NCI-H2171 (cell line): ENCODE measurements around the gene NOTUM.
"Not testable (repeated sequence)": the region's sequence is repeated elsewhere in the genome, so short reads cannot be mapped to it uniquely, and the experiment has no call there.

Experiments
- DNase-seq: peaks from one replicate; lab custom pipeline; 2025; lab: John Stamatoyannopoulos, UW

The NOTUM gene

DNA sequence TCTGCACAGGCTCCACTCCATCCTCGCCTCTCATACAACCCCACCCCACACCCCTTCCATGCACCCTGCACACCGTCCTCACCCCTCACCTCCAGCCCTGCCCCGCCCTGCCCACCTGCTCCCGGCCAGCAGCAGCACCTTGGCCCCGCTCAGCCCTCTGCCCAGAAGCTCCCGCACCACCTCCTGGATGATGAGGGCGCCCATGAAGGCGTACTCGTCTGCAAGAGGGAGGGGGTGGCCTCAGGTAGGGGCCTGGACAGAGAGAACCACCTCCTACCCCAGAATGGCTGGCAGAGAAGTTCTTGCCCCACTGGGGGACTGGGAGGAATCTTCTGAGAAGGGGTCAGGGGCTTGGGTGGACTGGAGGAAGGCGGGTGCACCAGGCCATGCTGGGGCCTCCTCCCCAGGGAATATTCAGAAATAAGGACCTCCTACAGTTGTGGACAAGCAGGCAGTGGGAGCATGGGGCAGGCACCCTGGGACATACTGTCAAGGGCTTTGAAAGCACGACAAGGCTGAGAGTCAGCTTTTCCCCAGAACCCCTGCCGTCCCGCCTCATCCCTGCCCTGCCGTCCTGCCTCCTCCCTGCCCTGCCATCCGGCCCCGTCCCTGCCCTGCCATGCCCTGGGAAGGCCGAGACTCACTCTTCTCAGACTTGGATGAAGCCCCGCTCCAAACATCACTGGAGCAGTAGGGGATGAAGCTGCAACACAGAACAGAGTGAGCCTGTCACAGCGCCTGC is 3.1 kb downstream of the NOTUM start:
- DNase-seq, result no peak

DNA sequence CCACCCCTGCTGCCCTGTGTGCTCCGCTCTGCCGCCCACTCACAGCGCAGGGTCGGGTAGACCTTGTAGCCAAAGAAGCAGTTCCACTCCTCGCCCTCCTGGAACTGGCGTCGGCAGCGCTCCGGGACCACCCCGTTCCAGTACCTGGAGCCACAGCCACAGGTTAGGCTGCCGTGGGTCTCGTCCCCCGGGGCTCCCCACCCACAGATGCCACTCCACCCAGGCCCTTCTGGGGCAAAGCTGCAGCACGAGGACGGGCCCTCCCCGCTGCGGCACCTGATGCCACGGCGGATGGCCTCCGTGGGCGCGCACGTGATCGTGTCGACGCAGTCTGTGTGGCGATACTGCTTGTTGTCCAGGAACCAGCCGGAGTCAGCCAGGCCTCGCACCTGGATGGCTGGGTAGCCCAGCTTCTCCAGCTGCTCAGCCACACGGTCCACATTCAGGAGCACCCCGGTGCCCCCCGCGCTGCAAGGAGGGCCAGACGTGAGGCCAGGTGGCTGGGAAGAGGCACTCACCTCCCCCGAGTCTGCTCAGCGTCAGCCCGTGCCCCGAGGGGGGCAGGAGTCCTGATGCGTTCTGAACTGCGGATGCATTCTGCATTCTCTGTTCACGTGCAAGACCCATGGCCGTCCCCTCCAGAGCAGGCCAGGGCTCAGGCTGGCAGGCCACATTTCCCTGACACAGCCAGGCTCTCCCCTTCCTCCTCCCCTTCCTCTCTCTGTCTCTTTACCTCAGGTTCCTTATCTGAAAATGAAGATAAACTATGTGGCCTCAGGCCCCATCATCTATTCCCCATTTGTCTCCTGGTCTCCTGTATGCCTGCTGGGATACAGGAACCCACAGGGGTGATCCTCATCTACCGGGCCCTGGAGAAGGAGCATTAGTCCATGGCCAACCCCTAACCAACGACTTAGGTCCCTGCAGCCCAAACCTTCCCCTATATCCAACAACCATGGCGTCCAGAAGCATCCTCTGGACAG is 4.1 kb downstream of the NOTUM start:
- DNase-seq, result peak; percentile 52

DNA sequence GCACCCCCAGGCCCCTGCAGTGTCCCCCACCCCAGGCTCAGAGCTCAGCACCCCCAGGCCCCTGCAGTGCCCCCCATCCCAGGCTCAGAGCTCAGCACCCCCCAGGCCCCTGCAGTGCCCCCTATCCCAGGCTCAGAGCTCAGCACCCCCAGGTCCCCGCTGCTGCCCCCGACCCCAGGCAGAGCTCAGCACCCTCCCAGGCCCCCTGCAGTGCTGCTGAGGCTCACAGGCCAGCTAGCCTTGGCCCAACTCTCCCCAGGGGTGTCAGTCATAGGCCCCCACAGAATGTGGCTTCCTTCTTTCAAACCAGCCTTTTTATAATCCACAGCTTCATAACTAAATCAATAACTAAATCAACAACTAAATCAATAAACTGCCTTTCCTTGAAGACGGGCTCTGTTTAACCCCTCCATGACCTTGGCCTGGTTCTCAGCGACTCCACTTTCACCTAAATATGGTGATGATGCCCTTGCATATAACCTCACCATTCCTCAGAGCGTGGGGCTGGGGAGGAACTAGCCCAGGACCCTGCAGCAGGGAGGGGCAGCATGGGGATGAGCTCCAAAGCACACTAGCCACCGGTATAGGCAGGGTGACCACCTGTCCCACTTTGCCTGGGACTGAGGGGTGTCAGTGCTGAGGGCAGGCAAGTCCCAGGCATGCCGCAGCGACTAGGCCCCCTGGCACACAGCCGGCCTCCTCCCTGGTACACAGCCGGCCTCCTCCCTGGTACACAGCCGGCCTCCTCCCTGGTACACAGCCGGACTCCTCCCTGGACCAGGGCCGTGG is 5.0 kb downstream of the NOTUM start:
- no peak for DNase-seq

DNA sequence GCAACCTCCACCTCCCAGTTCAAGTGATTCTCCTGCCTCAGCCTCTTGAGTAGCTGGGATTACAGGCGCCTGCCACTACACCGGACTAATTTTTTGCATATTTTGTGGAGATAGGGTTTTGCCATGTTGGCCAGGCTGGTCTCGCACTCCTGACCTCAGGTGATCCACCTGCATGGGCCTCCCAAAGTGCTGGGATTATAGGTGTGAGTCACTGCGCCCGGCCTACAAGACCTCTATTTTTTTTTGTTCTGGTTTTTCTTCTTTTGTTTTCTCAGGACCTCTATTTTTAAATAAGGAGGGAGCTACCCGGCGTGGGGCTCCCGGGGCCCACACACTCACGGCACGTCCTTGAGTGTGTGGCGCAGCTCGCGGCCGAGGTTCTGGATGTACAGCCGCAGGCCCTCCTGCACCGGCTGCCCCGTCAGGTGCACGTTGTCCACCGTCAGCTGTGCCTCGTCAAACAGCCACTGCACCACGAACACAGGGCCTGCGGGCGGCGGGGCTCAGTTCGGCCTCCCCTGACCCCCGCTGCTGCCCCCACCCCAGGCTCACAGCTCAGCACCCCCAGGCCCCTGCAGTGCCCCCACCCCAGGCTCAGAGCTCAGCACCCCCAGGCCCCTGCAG is 5.8 kb downstream of the NOTUM start:
- DNase-seq, result no peak

DNA sequence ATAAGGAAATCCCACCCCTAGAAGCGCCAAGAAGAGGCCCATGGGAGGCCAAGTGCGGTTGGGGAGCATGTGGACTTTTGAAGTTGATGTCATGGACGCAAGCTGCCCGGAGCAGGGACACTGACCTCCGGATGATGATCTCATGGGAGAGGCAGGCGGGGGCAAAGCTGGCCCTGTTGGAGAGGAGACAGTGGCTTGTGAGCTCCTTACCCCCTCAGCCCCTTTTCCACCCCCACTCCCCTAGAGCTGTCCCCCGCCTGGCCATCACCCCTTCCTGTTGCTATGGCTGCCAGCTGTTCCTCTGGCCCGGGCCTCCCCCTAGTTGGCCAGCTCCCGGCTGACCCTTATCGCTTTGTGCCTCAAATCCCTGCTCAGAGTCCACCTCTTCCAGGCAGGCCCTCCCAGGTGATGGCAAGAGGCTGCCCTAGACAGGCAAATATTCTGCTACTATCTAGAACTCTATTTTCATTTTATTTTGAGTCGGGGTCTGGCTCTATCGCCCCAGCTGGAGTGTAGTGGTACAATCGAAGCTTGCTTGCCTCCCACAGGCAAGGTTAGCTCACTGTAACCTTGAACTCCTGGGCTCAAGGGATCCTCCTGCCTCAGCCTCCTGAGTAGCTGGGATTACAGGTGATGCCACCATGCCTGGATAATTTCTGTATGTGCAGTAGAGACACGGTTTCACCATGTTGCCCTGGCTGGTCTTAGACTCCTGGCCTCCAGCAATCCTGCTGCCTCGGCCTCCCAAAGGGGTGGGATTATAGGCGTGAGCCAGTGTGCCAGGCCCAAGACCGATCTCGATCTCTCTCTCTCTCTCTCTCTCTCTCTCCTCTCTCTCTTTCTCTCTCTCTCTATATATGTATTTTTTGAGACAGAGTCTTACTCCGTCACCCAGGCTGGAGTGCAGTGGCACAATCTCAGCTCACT is 6.6 kb downstream of the NOTUM start:
- DNase-seq, result no peak

DNA sequence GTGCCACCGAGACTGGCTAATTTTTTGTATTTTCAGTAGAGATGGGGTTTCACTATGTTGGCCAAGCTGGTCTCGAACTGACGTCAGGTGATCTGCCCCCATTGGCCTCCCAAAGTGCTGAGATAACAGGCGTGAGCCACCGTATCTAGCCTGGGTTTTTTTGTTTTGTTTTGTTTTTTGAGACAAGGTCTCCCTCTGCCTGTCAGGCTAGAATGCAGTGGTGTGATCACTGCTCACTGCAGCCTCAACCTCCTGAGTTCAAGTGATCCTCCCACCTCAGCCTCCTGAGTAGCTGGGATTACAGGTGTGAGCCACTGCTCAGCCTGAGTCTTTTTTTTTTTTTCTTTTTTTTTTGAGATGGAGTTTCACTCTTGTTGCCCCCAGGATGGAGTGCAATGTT is 7.5 kb downstream of the NOTUM start:
- not testable (repeated sequence) for DNase-seq

DNA sequence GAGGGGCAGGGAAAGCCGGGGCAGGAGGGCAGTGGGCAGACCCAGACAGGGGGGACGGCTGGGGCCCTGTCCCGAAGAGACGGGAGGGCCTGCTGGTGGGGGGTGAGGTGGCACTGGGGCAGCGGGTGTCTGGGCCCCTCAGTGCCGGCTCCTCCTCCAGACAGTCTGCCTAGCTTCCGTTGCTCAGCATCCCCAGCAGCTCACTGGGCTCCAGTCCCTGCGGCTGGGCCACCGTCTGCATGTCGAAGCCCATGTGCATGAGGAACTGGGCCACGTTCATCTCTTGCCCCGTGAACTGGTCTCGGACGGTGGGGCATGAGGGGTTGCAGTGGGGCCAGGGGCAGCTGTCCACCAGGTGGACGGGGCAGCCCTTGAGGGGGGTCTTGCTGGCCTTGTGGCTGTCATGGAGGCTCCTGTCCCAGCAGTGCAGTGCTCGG is 8.2 kb downstream of the NOTUM start:
- DNase-seq, result no peak

DNA sequence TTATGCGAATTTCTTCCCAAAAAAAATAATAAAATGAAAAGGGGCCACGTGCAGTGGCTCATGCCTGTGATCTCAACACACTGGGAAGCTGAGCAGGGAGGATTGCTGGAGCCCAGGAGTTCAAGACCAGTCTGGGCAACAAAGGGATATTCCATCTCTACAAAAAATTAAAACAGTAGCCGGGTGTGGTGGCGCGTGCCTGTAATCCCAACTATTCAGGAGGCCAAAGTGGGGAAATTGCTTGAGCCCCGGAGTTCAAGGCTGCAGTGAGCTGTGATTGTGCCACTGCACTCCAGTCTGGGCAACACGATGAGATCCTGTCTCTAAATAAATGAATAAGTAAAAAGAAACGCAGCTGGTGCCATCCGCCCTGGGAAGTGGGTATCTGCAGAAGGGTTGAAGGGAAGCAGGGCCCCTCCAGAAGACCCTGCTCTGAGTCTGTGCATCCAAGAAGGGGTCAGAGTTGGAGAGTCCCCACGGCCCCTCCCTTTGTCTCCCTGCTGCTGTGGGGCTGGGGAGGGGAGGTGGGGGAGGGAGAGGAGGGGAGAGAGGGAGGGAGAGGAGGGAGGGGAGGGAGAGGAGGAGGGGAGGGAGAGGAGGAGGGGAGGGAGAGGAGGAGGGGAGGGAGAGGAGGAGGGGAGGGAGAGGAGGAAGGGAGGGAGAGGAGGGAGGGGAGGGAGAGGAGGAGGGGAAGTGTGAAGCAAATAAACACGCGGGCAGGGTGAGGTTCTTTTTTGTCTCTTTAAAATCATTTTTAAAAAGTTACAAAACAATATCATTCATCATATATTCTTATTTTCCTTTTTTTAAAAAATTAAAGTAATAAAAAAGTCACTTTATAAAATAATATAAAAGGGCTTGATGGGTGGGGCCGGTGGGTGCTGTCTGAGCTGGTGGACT is 9.0 kb downstream of the NOTUM start:
- DNase-seq, result no peak

DNA sequence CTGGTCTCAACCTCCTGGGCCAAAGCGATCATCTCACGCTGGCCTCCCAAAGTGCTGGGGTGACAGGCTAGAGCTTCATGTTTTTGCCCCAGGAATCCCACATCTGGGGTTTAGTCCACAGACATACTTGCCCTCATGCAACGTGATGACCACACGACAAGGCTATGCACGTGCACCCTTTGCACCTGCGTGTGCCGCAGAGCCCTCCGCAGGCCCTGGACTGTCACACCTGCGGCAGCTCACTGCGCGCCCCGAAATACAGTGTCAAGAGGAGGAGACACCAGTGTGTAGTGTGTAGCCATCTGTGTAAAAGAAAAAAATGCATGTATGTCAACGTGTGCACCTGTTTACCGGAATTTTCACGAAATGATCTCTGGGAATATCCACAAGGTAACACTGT is 10.5 kb downstream of the NOTUM start:
- DNase-seq, result no peak

DNA sequence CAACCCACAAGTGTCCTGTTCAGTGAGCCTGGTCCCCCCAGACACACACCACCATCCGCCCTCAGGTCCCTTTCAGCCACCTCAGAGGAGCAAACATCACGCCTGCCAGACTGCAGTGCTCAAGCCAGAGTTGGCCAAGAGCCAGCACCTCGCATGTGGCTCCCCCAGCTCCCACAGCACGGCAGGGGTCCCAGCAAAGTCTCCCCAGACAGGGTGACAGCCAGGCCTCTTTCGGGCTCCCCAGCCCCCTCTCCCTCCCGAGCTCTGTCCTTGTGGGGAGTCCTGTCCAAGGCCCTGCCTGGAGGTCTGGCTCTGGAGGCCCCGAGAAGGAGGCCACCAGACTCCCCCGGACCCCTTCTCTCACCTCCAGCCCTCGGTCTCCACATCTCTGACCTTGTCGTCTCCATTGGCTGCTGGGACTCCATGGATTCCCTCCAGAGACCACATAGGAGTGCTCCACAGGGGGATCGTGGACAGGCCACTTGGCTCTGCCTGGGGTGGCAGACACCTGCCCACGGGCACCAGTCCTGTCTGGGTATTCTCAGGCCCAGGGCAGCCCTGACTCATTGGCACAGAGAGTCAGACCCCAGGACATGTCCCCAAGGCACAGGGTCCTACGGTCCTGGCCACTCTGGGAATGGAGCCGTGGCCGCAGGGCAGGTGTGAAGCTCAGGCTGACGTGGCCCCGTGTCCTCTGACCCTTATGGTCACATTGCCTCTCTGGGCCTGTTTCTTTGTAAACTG is 12.2 kb downstream of the NOTUM start:
- no peak for DNase-seq

DNA sequence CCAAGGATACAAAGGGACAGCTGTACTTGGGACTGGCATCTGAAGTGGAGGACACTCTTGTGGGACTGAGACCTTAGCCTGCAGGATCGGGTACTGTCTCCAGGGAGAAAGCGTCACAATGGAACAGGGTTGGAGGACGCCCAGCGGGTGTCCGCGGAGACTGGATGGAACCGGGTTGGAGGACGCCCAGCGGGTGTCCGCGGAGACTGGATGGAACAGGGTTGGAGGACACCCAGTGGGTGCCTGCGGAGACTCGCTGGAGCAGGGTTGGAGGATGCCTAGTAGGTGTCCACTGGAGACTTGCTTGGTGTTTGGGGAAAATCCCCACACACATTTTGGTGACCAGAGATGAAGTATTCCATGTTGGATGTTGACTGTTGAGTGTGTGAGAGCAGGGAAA is 13.8 kb downstream of the NOTUM start, which contains the start of gene MYADML2:
MYADML2 (minus strand) TSS at position 45 of the 400 bp plus-strand sequence. CDS start 5,492 bp downstream, outside the sequence.
- DNase-seq, result no peak

DNA sequence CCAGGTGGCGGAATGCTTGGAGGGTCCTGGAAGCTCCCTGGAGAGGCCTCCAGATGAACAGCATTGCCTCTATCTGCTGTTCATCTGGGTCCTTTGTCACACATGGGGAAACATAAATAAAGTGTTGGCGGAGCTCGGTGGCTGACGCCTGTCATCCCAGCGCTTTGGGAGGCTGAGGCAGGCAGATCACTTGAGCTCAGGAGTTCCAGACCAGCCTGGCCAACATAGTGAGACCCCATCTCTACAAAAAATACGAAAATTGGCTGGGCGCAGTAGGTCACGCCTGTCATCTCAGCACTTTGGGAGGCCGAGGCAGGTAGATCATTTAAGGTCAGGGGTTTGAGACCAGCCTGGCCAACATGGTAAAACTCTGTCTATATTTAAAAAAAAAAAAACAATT is 16.1 kb downstream of the NOTUM start:
- no peak for DNase-seq

DNA sequence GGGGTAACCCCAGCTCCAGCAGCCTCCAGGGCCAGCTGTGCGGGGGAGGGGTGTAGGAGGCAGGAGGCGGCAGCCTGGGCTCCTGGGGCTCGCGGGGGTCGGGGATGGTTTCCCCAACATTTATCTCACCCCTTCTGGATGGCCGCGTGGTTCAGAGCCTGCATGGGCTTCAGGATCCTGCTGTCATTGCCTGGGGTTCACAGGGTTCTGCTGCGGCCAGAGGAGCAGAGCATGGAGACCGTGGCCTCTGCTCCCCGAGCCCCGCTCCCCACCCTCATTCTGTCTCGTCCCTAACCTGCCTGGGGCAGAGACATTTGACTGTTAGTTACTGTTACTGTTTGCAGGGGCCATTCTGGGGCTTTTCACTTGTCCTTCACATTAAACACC is 18.8 kb downstream of the NOTUM start:
- no peak for DNase-seq

DNA sequence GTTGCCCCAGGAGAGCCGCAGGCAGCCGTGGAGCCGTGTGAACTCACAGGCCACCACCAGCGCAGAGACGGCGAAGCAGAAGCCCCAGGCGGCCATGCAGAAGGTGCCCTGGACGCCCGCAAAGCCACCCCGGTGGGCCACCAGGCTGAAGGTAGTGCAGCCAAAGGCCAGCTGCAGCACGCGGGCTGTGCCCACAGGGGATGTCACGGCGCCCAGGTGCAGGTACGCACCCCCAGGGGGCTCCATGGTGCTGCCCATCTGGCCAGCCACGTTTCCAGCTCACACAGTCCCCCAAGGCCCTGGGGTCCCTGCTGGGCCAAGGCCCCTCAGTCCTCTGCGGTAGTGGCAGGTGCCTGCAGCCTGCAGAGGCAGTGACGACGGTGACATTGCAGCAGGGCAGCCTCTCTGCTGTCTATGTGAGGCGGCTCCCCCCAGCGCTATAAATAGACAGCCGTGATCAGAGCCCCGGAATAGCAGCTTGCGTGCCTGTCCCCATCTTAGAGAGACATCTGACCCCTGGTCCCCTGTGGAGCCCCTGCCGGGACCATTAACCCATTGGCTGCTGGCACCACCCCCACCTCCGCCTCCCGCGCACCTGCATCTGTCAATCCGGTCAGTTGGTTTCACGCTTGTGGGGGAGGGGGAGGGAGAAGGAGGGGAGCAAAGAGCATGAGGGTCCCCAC is 19.4 kb downstream of the NOTUM start:
- peak; percentile 67 for DNase-seq

DNA sequence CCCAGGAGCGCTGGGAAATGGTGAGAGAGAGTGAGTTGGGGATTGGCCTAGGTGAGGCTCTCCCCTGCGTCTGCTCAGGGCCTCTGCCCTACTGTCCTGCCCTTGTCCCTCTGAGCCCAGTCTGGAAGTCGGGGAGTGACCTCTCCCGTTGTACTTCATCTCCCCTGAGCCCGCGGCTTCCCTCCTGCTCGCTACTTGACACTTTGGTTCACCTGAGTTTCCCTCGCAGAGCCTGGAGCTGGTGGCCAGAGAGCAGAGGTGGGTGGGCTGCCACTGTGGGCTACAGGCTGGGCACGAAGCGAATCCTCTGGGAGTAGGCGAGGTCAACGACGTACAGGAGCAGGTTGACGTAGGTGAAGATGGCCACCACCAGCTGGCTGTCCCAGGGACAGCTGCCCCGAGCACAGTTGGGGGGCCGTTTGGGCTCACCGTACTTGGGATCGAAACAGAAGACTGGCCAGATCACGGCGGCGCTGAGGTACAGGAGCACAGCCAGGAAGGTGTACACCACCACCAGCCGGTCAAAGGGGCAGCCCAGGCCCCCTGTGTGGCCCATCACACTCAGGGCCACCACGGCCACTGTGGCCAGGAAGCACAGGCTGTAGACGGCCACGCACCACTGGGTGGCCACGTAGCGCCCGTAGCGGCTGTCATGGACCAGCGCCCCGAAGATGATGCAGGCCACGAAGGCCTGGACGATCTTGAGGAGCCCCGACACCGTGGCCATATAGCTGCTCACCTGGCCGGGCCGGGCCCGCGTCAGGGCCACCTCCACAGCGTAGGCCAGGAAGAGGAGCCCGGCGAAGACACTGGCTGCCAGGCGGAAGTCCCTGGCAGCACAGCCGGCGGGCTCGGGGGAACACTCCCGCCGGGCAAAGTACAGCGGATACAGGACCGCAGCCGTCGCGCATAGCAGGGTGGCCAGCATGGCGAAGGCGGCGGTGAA is 20.2 kb downstream of the NOTUM start:
- DNase-seq, result no peak

DNA sequence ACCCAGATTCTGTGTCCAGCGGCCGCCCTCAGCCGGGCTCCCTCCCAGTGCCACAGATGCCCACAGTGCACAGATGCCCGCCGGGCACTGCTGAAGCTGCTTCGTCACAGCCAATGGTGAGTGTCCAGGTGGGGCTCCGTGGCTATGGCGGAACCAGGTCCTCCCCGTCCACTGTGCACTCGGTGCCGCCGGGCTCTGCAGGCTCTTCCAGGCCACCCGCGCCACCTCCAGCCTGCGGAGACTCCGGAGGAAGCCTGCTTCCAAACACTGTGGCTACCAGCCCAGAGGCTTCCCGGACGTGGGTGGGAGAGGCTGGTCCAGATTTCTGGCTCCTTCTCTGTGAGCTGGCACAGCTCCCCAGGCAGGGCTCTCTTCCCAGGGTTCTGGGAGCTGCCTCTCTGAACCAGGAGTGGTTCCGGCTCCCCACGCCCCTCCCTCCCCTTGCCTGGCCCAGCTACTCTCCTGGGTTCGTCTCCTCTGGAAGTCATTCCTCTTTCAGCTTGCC is 21.1 kb downstream of the NOTUM start:
- DNase-seq, result no peak

DNA sequence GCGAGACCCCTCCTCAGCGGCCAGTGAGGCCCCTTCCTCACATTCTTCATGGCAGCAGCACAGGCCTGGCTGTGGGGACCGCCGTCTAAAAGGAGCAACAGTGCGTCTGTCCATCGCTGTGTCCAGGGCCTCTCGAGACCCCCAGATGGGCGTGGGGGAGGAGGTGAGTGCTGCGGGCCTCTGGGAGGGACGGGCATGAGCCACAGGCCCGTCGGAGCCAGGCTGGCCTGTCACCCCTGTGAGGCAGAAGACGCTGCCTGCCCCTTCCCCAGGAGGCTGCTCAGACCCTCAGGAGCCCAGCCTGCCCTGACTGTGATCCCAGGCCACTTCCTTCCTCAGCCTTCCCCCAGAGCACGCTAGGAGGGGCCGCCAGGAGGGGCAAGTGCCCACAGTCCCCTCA is 21.8 kb downstream of the NOTUM start:
- no peak for DNase-seq
